ENCODE data around the gene CFAP97D2.
"Not testable (repeated sequence)": the region's sequence is repeated elsewhere in the genome, so short reads cannot be mapped to it uniquely, and the experiment has no call there.

The CFAP97D2 gene

DNA sequence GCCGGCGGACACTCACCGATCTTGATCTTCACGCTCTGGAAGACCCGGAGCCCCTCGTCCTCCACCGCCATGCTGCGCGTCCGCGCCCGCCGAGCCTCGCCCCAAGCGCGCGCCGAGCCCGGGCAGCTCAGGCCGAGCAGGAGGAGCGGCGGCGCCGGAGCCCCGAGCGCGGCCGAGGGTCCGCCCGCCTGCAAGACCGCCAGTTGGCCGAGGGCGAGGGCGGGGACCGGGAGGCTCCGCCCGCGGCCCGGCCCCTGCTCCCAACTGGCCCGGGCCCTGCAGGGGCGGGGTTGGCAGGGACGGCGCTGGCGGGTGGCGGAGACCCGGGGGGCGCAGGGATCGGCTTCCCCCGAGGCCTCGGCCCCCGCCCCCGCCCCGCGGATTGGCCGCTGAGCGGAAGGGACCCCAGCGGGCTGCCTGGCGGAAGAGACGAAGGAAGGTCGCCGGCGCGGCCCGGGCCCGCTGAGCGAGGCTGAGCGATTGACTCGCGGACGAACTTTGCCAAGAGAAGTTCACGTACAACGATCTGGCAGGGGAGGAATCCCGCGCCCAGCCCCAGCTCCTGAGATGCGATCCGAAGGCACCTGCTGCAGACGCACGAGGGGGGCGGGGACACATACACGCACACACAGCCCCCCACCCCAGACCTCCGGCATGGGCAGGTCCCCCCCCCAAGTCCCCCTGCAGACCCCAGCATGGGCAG lies 46.5 kb upstream of the CFAP97D2 start, which contains the start of gene RASA3:
Gene RASA3 (minus strand): TSS at position 205 of the 703 bp plus-strand sequence. CDS start 134 bp downstream, at position 71.
- CTCF ChIA-PET: interaction anchor here (1.2 kb wide), 1 partner anchor 65 kb away, joined by 3 read pairs; no protein-coding TSS in a partner anchor
- POLR2A ChIA-PET: no interaction called here
- TF ChIP-seq, protein P1, sequence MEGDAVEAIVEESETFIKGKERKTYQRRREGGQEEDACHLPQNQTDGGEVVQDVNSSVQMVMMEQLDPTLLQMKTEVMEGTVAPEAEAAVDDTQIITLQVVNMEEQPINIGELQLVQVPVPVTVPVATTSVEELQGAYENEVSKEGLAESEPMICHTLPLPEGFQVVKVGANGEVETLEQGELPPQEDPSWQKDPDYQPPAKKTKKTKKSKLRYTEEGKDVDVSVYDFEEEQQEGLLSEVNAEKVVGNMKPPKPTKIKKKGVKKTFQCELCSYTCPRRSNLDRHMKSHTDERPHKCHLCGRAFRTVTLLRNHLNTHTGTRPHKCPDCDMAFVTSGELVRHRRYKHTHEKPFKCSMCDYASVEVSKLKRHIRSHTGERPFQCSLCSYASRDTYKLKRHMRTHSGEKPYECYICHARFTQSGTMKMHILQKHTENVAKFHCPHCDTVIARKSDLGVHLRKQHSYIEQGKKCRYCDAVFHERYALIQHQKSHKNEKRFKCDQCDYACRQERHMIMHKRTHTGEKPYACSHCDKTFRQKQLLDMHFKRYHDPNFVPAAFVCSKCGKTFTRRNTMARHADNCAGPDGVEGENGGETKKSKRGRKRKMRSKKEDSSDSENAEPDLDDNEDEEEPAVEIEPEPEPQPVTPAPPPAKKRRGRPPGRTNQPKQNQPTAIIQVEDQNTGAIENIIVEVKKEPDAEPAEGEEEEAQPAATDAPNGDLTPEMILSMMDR (IDR thresholded peaks at IDR 0.05; ENCODE audit: control extremely low read depth, extremely low read depth, low read depth, missing control alignments): no peak
- DNase-seq (ENCODE audit: extremely low spot score): peak; percentile 94

DNA sequence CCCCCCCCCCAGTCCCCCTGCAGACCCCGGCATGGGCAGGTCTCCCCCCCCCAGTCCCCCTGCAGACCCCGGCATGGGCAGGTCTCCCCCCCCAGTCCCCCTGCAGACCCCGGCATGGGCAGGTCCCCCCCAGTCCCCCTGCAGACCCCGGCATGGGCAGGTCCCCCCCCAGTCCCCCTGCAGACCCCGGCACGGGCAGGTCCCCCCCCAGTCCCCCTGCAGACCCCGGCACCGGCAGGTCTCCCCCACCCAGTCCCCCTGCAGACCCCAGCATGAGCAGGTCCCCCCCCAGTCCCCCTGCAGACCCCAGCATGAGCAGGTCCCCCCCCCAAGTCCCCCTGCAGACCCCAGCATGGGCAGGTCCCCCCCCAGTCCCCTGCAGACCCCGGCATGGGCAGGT lies 45.9 kb upstream of the CFAP97D2 start:
- CTCF ChIA-PET; POLR2A ChIA-PET; DNase-seq (ENCODE audit: extremely low spot score): not testable (repeated sequence)

DNA sequence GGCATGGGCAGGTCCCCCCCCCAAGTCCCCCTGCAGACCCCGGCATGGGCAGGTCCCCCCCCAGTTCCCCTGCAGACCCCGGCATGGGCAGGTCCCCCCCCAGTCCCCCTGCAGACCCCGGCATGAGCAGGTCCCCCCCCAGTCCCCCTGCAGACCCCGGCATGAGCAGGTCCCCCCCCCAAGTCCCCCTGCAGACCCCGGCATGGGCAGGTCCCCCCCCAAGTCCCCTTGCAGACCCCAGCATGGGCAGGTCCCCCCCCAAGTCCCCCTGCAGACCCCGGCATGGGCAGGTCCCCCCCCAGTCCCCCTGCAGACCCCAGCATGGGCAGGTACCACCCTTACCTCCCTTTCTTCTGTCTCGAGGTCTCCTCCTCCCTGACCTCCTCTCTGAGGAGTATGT lies 45.5 kb upstream of the CFAP97D2 start:
- DNase-seq (ENCODE audit: extremely low spot score); POLR2A ChIA-PET; CTCF ChIA-PET: not testable (repeated sequence)

GRCh38 chr13:114134111-114134943 lies 44.7 kb upstream of the CFAP97D2 start:
- CTCF ChIA-PET: no interaction called here
- no peak for DNase-seq (ENCODE audit: extremely low spot score)
- POLR2A ChIA-PET: no interaction called here
- TF ChIP-seq, protein P1 (IDR thresholded peaks at IDR 0.05; ENCODE audit: control extremely low read depth, extremely low read depth, low read depth, missing control alignments): no peak

GRCh38 chr13:114134944-114135610 lies 44.0 kb upstream of the CFAP97D2 start:
- DNase-seq (ENCODE audit: extremely low spot score): no peak
- POLR2A ChIA-PET: no interaction called here

GRCh38 chr13:114135731-114136171 lies 43.3 kb upstream of the CFAP97D2 start:
- TF ChIP-seq, protein P1 (IDR thresholded peaks at IDR 0.05; ENCODE audit: control extremely low read depth, extremely low read depth, low read depth, missing control alignments): no peak
- DNase-seq (ENCODE audit: extremely low spot score): no peak
- ChIA-PET POLR2A (no interaction called here), CTCF (no interaction called here)

More at GRCh38 chr13:114134944-114135610, 44.0 kb upstream of the CFAP97D2 start:
- CTCF ChIA-PET: no interaction called here
- TF ChIP-seq, protein P1 (IDR thresholded peaks at IDR 0.05; ENCODE audit: control extremely low read depth, extremely low read depth, low read depth, missing control alignments): no peak

GRCh38 chr13:114136576-114136975 lies 42.5 kb upstream of the CFAP97D2 start:
- TF ChIP-seq, protein P1 (IDR thresholded peaks at IDR 0.05; ENCODE audit: control extremely low read depth, extremely low read depth, low read depth, missing control alignments): no peak
- DNase-seq (ENCODE audit: extremely low spot score): no peak
- ChIA-PET CTCF (no interaction called here), POLR2A (no interaction called here)
